ENCODE data around the gene SLC25A22.

SLC25A22 gene

DNA sequence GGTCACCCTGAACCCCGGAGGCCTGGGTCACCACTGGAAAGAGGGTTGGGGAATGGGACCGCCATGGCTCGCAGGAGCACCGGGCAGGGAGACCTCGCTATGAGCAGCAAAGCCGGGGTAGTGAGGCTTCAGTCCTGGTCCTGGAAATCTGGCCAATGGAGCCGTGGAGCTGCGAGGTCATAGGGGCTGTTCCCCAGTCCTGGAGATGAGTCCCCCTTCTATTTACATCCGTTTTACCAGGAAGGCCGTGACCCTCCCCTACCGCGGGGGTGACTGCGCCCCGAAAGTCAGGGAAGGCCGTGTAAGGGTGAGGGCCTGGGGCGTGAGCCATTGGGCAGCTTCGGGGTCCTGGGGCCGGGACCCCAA, 6.5 kb upstream of the SLC25A22 start:
- TF ChIP-seq POLR2AphosphoS5 (IDR thresholded peaks at IDR 0.05; ENCODE audit: low read depth, low read length) (no peak), SIN3A (IDR thresholded peaks at IDR 0.05; ENCODE audit: borderline replicate concordance, insufficient read depth, low read length) (no peak), TAF1 (IDR thresholded peaks at IDR 0.05; ENCODE audit: borderline replicate concordance, insufficient read depth, low read length) (no peak), FOXP2 (optimal IDR thresholded peaks at IDR 0.05; ENCODE audit: borderline replicate concordance, extremely low read depth, extremely low read length, insufficient read depth) (no peak)
- TF ChIP-seq, protein P1, sequence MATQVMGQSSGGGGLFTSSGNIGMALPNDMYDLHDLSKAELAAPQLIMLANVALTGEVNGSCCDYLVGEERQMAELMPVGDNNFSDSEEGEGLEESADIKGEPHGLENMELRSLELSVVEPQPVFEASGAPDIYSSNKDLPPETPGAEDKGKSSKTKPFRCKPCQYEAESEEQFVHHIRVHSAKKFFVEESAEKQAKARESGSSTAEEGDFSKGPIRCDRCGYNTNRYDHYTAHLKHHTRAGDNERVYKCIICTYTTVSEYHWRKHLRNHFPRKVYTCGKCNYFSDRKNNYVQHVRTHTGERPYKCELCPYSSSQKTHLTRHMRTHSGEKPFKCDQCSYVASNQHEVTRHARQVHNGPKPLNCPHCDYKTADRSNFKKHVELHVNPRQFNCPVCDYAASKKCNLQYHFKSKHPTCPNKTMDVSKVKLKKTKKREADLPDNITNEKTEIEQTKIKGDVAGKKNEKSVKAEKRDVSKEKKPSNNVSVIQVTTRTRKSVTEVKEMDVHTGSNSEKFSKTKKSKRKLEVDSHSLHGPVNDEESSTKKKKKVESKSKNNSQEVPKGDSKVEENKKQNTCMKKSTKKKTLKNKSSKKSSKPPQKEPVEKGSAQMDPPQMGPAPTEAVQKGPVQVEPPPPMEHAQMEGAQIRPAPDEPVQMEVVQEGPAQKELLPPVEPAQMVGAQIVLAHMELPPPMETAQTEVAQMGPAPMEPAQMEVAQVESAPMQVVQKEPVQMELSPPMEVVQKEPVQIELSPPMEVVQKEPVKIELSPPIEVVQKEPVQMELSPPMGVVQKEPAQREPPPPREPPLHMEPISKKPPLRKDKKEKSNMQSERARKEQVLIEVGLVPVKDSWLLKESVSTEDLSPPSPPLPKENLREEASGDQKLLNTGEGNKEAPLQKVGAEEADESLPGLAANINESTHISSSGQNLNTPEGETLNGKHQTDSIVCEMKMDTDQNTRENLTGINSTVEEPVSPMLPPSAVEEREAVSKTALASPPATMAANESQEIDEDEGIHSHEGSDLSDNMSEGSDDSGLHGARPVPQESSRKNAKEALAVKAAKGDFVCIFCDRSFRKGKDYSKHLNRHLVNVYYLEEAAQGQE (IDR thresholded peaks at IDR 0.05; ENCODE audit: insufficient read depth in 1 of 2, low read depth in 2 of 2, low read length in 2 of 2): no peak

DNA sequence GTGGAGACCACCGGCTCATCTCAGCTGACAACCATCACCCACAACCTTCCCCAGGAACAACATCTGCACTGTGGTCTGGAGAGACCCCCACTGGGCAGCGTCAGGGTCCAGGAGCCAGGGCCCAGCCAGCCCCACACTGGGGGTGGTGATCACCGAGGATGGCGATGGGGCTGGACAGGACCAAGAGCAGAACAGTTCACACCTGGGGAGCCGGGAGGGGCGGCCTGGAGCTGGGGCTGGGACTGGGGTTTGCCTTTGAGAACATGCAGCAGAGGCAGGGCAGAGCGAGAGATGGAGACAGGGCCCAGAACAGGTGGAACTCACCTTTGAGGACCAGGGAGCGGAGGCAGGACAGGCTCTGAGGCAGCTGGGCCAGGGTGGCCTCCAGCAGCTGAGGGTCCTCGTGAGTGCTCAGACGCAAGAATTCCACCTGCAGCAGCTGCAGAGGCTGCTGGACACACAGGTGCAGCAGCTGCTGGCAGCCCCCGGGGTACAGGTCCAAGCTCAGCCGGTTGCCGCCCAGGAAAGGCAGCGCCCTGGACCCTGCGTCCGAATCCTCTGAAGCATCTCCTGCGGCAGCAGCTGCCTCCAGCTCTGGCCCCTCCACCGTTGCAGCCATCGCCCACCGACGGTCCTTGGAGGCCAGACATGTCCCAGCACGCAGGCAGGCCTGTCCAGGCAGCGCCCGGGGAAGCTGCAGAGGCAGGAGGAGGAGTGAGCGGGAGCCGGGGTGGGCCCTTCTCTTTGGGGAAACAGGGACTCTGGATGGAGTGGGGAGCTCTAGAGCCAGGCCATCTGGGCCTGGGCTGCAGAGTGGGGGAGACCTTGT, 5.9 kb upstream of the SLC25A22 start:
- TF ChIP-seq SIN3A (IDR thresholded peaks at IDR 0.05; ENCODE audit: borderline replicate concordance, insufficient read depth, low read length): no peak
- TF ChIP-seq POLR2AphosphoS5 (IDR thresholded peaks at IDR 0.05; ENCODE audit: low read depth, low read length): no peak
- TF ChIP-seq, protein P1 (IDR thresholded peaks at IDR 0.05; ENCODE audit: insufficient read depth in 1 of 2, low read depth in 2 of 2, low read length in 2 of 2): no peak
- no peak for TF ChIP-seq FOXP2 (optimal IDR thresholded peaks at IDR 0.05; ENCODE audit: borderline replicate concordance, extremely low read depth, extremely low read length, insufficient read depth)
- TF ChIP-seq TAF1 (IDR thresholded peaks at IDR 0.05; ENCODE audit: borderline replicate concordance, insufficient read depth, low read length): no peak

DNA sequence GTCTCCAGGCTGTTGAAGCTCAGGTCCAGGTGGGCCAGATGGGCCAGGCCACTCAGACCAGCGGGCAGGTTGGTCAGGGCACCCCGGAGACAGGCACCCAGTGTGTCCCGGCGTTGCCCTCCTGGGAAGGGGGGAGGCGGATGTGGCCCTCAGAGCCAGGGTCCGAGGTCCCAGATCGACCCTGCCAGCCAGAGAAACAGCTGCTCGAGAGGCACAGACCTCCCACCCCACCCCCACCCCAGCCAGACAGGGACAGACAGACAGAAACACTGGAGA, 5.3 kb upstream of the SLC25A22 start:
- TF ChIP-seq POLR2AphosphoS5 (IDR thresholded peaks at IDR 0.05; ENCODE audit: low read depth, low read length) (no peak), SIN3A (IDR thresholded peaks at IDR 0.05; ENCODE audit: borderline replicate concordance, insufficient read depth, low read length) (no peak), TAF1 (IDR thresholded peaks at IDR 0.05; ENCODE audit: borderline replicate concordance, insufficient read depth, low read length) (no peak), FOXP2 (optimal IDR thresholded peaks at IDR 0.05; ENCODE audit: borderline replicate concordance, extremely low read depth, extremely low read length, insufficient read depth) (no peak)
- TF ChIP-seq, protein P1 (IDR thresholded peaks at IDR 0.05; ENCODE audit: insufficient read depth in 1 of 2, low read depth in 2 of 2, low read length in 2 of 2): no peak

DNA sequence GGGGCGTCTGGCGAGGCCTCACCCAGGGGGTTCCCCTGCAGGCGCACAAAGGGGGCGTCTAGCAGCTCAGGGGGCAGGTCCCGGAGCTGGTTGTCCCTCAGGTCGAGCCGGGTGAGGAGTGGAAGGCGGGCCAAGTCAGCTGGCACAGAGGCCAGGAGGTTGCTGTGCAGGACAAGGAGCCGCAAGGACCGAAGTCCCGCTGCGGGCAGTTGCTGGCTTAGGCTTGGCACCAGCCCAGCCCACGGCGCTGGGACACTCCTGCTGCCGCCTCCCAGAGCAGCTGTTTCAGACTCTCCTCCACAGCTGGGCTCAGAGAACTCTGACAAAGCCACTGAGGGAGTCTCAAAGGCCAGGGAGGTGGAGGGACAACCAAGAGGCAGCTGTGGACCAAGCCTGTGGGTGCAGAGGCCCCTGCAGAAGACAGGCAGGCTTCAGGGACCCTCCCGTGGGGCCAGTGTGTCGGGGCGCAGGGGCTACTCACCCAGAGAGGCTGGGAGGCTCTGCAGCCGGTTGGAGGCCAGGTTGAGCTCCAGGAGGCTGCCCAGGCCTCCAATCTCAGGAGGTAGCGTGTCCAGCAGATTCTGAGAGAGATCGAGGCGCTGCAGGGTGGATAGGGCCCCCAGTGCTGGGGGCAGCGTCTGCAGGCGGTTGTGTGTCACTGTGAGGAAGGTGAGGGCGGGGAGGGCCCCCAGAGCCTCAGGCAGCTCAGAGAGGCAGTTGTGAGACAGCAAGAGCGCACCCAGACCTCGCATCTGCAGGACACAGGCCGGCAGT, 4.8 kb upstream of the SLC25A22 start:
- TF ChIP-seq, protein P1 (IDR thresholded peaks at IDR 0.05; ENCODE audit: insufficient read depth in 1 of 2, low read depth in 2 of 2, low read length in 2 of 2): no peak
- TF ChIP-seq POLR2AphosphoS5 (IDR thresholded peaks at IDR 0.05; ENCODE audit: low read depth, low read length) (no peak), FOXP2 (optimal IDR thresholded peaks at IDR 0.05; ENCODE audit: borderline replicate concordance, extremely low read depth, extremely low read length, insufficient read depth) (no peak), TAF1 (IDR thresholded peaks at IDR 0.05; ENCODE audit: borderline replicate concordance, insufficient read depth, low read length) (no peak), SIN3A (IDR thresholded peaks at IDR 0.05; ENCODE audit: borderline replicate concordance, insufficient read depth, low read length) (no peak)
